ENCODE measurements around the gene SDK1.
"Not testable (repeated sequence)": the region's sequence is repeated elsewhere in the genome, so short reads cannot be mapped to it uniquely, and the experiment has no call there.

SDK1 gene

GRCh38 chr7:4245135-4245865, 944.2 kb downstream of the SDK1 start:
- DNase-seq, result no peak

- DNase-seq, result no peak
Observed at GRCh38 chr7:4245866-4246470, 944.9 kb downstream of the SDK1 start.

GRCh38 chr7:4246536-4246935, 945.5 kb downstream of the SDK1 start:
- no peak for DNase-seq

- DNase-seq, result no peak
Observed at GRCh38 chr7:4247106-4247876, 946.2 kb downstream of the SDK1 start.

GRCh38 chr7:4248295-4248694, 947.2 kb downstream of the SDK1 start:
- DNase-seq, result no peak

- no peak for DNase-seq
Observed at GRCh38 chr7:4249241-4249640, 948.2 kb downstream of the SDK1 start.

- DNase-seq, result no peak
Observed at GRCh38 chr7:4255336-4255735, 954.3 kb downstream of the SDK1 start.

GRCh38 chr7:4256286-4256685, 955.2 kb downstream of the SDK1 start:
- no peak for DNase-seq

- no peak for DNase-seq
Observed at GRCh38 chr7:4257146-4258111, 956.4 kb downstream of the SDK1 start.

GRCh38 chr7:4260116-4260515, 959.1 kb downstream of the SDK1 start:
- not testable (repeated sequence) for DNase-seq

GRCh38 chr7:4260867-4261600, 960.0 kb downstream of the SDK1 start:
- no peak for DNase-seq

GRCh38 chr7:4261601-4261960, 960.5 kb downstream of the SDK1 start:
- DNase-seq, result no peak

GRCh38 chr7:4264206-4264605, 963.2 kb downstream of the SDK1 start:
- DNase-seq, result not testable (repeated sequence)

- DNase-seq, result no peak
Observed at GRCh38 chr7:4265066-4265465, 964.0 kb downstream of the SDK1 start.

- no peak for DNase-seq
Observed at GRCh38 chr7:4265676-4266075, 964.6 kb downstream of the SDK1 start.

GRCh38 chr7:4266270-4267040, 965.4 kb downstream of the SDK1 start:
- no peak for DNase-seq

- no peak for DNase-seq
Observed at GRCh38 chr7:4267341-4268039, 966.4 kb downstream of the SDK1 start.

GRCh38 chr7:4268040-4268965, 967.3 kb downstream of the SDK1 start:
- DNase-seq, result no peak

- DNase-seq, result no peak
Observed at GRCh38 chr7:4269086-4269485, 968.0 kb downstream of the SDK1 start.

Measured in CD4-positive, alpha-beta T cell treated with Interleukin-6 for 4 hours (primary cell).